ENCODE data around the gene ARF5. TPM values are rescaled to one million over a fixed set of nuclear protein-coding genes. Genes with fewer than 3 reads are reported as not detected.
"Not testable (repeated sequence)": the region's sequence is repeated elsewhere in the genome, so short reads cannot be mapped to it uniquely, and the experiment has no call there.

ARF5 gene
- total RNA-seq = 149 TPM

- DNase-seq = peak; percentile 94
Measured at GRCh38 chr7:127588019-127588696, at the start of gene ARF5. TSS of gene ARF5 (plus strand) at chr7:127588411. CDS start at chr7:127588499, 88 bp downstream.

- DNase-seq = no peak
Measured at GRCh38 chr7:127539116-127539515, 49.1 kb upstream of the ARF5 start.

GRCh38 chr7:127540461-127540860 lies 47.8 kb upstream of the ARF5 start:
- not testable (repeated sequence) for DNase-seq

- no peak for DNase-seq
Measured at GRCh38 chr7:127541548-127541947, 46.7 kb upstream of the ARF5 start.

DNA sequence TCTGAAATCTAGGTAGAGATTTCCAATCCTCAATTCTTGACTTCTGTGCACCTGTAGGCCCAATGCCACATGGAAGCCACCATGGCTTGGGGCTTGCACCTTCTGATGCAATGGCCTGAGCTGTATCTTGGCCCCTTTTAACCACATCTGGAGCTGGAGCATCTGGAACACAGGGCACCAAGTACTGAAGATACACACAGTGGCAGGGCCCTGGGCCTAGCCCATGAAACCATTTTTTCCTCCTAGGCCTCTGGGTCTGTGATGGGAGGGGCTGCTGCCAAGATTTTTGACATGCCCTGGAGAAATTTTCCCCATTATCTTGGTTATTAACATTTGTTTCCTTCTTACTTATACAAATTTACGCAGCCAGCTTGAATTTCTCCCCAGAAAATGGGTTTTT lies 41.9 kb upstream of the ARF5 start:
- DNase-seq = no peak

DNA sequence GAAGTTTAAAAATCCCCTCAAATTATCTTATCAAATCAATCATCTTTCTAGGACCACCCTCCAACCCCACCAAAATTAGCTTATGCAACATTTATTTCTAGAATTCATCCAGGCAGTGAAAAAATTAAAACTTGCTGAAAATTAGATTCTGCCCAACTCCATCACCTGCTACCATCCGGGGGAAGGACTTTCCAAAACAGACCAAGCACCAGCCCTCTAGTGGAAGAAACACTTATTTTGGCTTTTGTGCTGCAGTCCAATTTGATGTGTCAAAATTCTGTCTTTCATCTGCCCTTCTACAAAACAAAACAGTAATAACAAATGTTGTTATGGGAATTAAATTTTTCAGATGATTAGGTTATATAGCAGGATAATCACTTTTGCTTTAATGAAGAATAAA lies 38.0 kb upstream of the ARF5 start:
- no peak for DNase-seq

DNA sequence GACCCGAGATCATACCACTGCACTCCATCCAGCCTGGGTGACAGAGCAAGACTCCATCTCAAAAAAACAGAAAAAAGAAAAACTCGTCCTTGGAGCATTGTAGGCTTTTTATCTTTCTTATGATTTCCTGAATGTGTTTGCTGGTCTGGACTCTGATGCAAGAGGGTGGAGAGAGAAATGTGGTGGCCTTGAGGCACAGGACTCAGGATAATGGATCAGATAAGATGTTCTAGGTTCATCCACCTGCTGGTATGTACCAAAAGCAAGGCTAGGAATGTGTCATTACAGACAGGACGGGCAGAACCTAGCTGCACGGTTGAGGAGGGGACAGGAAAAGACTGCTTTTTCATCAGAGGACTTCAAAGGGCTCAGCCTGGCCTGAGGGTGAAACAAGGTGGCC lies 36.3 kb upstream of the ARF5 start:
- no peak for DNase-seq

GRCh38 chr7:127556404-127556803 lies 31.8 kb upstream of the ARF5 start:
- DNase-seq = no peak

DNA sequence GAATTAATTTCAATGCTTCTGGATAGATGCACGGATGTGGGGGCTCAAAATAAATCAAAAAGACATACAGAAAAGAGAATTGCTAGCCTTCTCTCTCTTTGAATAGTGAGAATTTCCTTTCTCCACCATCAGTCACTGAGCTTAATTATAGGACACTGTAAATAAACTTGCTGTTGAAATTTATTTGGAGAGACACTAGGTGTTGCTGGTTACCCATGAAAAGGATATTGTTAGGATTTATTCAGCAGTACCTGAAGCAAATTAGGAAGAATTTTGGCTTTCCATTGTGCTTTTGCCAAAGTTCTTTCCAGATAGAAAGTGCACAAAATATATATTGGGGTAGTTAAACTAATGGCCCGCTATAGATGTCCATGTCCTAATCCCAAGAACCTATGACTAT lies 30.4 kb upstream of the ARF5 start:
- no peak for DNase-seq

DNA sequence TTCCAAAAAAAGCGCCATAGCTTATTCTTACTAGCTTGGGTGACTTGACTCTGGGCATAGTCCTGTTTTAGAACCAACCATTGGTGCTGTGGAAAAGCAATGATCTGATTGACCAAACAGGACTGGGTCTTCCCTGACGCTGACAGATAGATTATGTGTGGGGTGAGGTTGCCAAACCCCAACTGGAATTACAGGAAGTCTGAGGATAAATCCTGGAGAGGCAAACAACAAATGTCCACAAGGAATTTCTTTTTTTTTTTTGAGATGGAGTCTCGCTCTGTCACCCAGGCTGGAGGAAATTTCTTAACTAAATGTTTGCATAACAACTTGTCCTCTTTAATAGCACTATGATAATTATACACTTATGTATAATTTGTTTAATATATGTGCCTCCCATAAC lies 22.0 kb upstream of the ARF5 start:
- DNase-seq = no peak

- not testable (repeated sequence) for DNase-seq
Measured at GRCh38 chr7:127568034-127568433, 20.2 kb upstream of the ARF5 start.

- no peak for DNase-seq
Measured at GRCh38 chr7:127571741-127572505, 16.3 kb upstream of the ARF5 start.

DNA sequence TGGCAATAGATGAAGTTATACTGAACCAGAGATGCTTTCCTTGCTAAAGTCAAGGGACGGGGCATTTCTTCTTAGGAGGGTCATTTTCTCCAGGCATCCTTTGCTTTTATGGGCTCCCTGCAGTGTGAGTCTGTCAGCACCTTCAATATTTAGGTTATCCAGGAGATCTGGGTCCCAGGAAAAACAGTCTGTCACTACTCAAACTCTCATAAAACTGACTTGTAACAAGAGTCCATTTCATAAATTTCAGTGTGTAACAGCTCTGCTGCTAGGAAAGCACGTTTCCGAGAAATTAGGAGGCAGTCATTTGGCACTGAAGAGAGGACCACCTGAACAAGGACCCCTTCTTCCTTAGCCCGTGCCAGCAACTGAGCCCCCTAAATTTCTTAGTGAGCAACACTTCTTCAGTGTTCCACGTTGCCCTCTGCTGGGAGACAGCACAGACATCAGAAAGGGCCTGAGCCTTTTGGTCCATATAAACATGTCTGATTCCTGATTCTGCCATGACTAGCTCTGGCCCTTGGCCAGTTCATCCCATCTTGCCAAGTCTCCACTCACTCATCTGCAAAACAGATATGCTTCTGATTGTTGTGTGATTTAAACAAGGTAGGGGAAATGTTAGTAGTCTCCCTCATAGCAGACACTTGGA lies 10.1 kb upstream of the ARF5 start:
- peak; percentile 22 for DNase-seq

- no peak for DNase-seq
Measured at GRCh38 chr7:127578711-127579275, 9.4 kb upstream of the ARF5 start.

- no peak for DNase-seq
Measured at GRCh38 chr7:127580612-127581011, 7.6 kb upstream of the ARF5 start.

DNA sequence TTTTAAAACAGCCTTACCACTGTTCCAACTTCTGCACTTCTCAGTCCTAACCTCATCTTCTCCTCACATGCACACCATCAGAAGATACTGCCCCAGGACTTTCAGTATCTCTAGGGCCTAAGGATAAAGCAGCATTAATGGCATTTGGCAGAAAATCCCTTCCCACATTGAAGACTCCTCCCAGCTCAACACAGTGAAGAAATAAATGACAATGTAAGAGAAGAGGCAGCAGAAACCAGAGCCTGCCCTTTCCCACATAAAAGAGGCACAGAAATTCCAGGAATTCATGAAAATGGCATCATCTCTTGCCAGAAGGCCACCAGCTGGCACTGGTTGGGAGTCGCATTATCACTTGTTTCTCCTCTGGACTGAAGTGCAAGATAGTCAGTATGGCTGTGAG lies 6.5 kb upstream of the ARF5 start:
- DNase-seq = no peak

GRCh38 chr7:127582361-127582760 lies 5.8 kb upstream of the ARF5 start:
- DNase-seq = no peak

- DNase-seq = no peak
Measured at GRCh38 chr7:127584648-127585043, 3.6 kb upstream of the ARF5 start.

GRCh38 chr7:127585044-127585953 lies 2.9 kb upstream of the ARF5 start, which contains the start of gene GCC1:
TSS of gene GCC1 (minus strand) at chr7:127585596. CDS start at chr7:127585182, 414 bp downstream.
- DNase-seq = peak; percentile 95

DNA sequence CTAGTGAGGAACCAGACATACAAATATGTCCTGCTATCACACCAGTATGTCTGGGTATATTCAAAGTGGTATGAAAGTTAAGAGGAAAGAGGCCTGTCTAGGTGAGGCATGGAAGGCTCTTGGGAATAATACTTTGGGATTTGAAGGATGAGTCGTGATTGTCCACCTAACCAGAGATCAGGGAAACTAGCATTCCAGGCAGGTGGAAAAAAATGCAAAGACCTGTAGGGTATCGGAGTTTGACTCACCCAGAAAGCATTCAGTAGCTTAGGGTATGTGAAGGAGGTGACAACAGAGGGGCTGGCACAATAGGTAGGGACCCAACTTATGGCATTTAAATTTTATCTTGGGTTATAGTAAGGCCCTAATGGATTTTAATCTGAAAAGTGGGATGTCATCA lies 1.9 kb upstream of the ARF5 start:
- no peak for DNase-seq

- no peak for DNase-seq
Measured at GRCh38 chr7:127587663-127588018, 570 bp upstream of the ARF5 start.

Data from tongue (tissue), 2 donors.